NCI-H187 (cell line): ENCODE data around the gene NOP16.
A peak's percentile ranks its signal among the peaks of the same experiment; 100 is the strongest.

Experiments
- DNase-seq, 2 experiments: peaks; one replicate each; lab custom pipeline; 2025; lab: John Stamatoyannopoulos, UW

Gene NOP16

DNA sequence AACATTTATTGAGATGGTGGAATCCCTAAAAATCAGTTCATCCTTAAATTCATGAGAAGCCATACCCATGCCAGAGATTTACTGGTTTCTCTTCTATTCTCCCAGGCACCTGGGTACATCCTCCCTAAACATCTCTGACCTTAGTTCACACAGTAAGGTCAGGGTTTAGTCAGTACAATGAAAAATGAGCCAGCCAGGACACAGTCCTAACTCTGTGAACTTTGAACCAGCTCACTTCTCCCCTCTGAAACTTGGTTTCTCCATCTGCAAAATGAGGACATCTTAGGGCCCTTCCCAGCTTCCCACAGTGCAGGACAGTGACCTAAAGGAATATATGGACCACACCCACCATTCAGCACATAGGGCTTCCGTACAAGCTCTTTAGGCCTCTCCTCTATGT, 1.9 kb downstream of the NOP16 start:
- no peak for DNase-seq

DNA sequence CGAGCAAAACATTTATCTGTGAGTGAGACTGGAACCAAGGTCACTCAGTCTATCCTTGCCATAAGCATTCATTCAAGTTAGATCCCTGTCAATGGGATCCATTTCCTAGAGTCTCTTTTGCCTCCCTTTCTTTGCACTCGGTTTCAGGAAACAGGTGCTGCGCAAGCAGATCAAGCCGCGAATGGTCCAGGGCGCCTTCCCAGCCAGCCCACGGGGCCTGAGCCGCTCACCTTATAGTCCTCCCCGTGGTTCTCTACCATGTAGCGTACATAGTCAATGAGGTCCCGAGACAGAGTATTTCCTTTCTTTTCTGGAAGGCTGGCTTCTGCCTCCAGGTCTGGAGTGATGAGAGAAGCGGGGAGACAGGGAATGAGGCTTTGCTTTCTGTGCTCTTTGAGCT, 3.4 kb downstream of the NOP16 start:
- no peak for DNase-seq

DNA sequence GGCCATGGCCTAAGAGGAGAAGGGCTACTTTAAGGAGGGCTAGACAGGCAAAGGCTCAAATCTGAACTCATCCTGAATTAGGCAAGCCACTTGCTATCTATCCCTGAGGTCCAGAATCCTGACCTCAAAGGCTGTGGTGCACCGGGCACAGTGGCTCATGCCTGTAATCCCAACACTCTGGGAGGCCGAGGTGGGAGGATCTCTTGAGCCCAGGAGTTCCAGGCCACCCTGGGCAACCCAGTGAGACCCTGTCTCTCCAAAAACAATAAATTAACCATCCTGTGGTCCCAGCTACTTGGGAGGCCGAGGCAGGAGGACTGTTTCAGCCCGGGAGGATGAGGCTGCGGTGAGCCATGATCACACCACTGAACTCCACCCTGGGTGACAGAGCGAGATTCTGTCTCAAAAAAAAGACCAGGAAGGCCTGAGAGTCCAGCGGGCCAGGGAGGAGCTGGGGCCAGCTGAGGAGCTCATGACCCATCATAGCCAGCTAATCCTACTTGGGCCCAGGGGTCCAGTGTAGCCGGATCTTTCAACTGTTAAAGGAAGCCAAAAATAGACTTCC, 4.0 kb downstream of the NOP16 start:
- DNase-seq: no peak

DNA sequence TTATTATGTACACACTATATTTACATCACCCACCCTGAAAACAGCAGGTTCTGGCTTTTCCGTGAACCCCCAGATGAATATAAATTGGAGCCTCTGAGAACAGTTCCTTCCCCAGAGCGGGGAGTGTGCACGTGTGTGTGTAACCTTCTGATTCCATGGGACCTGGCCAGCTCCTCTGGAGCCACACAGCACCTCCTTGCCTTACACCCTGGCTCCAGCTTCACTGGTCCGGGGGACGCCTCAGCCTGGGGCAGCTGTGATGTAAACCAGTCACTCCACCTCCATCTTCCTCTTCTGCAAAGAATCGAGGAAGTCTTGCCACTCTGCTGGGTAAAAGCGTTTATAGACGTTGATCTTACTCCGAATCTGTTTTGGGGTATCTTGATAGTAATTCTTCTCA, 4.4 kb downstream of the NOP16 start:
- no peak for DNase-seq

DNA sequence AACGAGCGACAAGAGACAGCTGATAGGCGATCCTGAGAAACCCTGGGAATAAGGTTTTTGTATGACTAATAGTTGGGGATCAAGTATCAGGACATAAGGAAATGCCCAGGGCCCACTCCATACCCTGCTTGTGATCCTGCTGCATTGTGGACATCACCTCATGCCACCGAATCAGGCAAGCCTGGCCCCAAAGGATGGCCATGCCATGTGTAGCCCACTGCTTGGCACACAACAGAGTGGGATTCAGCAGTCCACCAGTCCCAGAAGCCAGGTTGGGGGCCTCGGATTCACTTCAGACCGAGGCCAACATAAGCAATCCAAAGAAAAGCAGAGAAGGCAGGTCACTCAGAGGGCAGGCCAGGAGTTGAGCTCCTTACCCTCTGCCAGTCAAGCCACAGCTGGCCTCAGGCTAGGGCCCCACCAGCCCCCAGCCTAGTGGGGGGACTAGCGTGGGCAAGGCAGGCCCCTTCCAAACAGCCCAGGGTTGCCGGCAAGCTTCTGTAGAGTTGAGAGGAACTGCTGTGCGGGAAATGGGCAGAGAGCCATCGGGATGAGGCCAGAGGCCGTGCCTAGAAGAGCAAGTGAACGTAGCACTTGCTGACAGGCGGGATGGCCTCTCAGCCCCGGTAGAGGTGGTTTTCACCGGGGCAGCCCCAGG, 5.0 kb downstream of the NOP16 start:
- no peak for DNase-seq

DNA sequence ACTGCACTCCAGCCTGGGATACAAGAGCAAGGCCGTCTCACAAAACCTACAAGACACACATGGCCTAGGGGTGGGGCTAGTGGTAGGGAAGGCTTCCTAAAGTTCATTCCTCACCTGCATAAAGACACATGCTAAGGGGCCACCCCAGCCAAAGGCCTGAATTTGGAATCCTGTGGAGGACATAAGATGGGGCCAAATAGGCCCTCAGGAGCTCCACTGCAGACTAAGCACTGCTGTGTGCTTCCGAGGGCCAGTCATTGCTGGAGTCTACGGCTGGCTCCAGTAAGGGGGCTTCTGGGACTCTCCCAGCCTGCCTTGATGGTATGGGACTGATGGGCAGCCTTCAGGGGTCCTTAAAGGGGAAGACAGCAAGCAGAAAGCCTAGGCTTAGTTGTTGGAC, 5.7 kb downstream of the NOP16 start:
- DNase-seq: no peak

DNA sequence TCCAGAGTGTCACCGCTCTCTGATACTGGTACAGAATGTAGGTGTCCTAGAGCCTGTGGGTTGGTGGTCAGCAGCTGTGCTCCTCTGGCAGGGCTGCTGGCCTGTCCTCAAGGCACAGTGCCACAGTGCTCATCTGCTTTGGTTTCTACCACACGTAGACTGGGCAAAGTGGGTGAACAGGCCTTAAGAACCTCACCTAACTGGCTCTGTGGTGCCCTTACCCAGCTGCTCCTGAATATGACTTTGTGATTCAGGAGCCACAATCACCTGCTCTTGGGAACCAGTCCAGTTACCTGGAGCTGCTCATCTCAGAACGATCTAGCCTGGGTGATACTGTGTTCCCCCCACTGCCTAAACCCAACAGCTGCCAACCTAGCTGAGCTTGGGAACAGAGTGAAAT, 6.4 kb downstream of the NOP16 start:
- no peak for DNase-seq

DNA sequence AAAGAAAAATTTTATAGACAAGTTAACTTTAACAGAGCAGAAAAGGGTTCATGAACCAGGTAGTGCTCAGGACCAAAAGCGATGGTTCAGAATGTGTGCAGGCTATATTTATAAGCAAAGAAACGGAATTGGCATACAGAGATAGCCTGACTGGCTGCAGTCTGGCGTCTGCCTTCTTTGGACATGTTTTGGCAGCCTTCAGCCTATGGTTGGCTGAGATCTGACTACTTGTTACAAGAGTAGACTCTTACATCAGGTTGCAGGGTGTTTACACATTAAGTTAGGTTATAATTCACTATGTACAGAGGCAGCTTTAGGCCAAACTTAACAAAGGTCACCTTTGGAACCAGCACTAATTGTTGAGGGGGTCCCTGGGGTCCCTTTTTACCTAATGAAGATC, 7.0 kb downstream of the NOP16 start:
- no peak for DNase-seq

DNA sequence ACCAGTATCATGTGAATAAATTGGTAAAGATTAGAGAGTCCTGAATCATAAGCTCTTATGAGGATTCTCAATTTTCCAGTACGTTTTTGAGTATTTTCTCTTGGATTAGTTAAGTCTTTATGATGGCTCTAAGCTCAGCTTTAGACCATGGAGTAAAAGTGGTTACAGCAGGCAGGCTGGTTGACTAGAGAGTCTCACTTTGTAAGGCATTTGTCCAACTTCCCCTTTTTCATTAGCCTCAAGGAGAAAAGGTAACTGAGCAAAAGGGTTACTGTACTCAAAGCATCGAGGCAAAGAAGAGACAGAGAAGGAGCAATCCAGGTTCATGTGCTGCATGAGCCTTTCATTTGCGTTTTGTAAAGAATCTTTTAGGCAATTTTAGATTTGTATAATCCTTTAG, 8.5 kb downstream of the NOP16 start:
- no peak for DNase-seq

DNA sequence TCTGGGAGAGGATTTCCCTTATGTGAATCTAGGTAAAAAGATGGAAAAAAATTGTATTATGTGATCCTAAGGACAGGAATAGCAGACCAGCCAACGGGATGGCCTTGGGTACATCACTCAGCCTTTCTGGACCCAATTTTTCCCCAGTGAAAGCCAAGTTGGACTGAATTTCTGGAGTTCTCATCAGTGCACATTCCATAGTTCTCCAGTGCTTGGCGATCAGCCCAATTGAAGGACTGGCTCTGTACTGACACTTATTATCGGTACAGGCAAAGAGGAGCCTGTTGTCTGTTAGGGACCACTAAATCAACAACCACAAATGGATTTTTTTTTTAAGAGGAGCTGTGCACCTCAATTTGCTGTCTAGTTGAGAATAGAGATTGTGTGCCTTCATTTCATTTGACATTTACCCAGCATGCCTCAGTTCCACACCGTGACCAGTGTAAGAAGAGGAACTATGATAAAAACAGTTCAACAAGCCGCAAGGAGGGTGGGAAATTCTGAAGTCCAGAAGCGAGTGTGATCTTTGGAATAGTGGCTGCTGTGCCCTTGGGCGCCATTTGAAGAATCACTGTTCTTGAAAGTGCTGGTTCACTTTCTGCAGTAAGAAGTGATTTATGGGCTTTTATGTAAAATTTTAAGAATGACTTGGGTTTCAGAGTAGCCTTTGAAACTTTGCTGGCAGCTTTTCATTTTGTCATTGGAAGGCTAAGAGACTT, 15.1 kb downstream of the NOP16 start:
- DNase-seq: no peak

DNA sequence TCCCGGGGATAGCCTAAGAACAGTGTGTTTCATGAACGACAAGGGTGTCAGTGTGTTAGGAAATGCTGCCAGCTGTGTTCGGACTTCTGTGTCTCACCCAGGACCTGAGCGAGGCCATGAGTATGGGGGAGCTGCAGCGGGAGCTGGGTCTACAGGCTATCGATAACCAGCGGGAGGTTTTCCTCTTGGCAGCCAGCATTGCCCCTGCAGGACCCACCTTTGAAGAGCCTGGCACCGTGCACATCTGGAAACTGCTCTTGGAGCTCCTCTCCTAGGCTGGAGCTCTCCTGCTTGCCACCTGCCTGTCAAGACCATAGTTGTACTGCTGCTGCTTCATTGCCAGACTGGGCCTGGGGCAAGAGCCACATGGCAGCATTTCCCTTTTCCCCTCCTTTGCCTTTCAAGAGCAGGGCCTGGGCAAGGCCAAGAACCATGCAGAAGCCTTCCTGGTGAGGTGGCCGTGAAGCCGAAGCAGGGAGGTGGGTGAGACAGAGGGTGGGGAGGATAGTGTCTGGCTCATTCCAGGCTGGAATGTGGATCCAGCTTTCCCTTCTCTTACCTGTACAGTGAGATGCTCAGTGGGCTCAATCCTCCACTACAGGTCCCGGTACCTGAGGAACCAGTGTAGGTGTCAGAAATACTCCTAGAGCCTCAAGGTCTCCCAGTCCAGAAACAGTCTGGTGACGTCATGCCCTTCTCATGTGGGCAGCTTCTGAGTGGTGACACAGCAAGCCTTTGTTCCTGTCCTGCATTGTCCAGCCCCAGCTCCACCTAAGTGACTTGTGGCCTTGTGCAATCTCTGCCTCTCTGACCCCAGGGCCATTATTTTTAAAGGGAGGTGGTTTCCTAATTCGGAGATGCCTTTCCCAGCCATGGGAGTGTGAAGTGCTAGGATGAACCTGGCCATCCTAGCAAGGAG, 16.5 kb downstream of the NOP16 start:
- no peak for DNase-seq

DNA sequence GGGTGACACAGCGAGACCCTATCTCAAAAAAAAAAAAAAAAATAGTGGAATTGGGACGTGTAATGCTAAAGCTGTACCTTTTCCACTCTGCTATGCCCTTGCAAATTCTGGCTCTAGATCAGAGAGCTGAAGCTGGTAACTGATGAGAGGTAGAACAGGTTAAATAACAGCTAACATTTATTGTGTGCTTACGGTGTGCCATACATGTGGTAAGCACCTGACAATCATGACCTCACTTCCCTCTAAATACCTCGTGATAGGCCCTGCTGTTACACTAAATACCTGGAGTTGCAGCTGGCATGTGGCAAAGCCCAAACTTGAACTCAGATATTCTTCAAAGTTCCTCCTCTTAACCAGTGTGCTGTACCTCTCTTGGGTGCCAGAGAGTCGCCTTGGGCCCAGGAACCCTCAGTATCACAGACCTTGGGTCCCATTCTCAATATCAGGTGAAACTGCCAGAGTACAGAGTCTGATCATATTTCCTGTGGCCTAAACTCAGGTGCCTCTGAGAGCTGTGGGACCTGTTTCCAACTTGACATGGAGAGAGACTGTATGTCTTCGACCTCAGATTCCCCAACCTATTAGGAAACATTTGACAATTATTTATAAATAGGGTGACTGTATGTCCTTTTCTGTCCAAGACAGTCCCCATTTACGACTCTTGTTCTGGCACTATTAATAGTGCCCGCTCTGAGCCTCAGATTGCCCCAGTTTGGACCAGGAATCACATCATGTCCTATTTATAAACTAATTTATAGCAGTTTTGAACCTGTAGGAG, 18.3 kb downstream of the NOP16 start:
- no peak for DNase-seq

DNA sequence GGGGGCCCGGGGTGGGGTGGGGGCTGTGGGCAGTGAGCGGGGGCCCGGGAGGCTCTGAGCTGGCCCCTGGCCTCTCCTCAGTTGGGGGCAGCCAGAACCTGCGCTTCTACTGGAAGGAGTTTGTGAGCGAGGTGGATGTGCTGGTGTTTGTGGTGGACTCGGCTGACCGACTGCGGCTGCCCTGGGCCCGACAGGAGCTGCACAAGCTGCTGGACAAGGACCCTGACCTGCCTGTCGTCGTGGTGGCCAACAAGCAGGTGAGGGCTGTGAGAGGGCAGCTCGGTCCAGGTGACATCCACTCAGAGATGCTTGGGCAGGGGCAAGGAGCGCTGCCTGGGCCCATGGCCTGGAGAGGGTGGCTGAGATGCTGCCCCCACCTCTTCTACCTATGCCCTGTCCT, 19.7 kb downstream of the NOP16 start:
- no peak for DNase-seq

DNA sequence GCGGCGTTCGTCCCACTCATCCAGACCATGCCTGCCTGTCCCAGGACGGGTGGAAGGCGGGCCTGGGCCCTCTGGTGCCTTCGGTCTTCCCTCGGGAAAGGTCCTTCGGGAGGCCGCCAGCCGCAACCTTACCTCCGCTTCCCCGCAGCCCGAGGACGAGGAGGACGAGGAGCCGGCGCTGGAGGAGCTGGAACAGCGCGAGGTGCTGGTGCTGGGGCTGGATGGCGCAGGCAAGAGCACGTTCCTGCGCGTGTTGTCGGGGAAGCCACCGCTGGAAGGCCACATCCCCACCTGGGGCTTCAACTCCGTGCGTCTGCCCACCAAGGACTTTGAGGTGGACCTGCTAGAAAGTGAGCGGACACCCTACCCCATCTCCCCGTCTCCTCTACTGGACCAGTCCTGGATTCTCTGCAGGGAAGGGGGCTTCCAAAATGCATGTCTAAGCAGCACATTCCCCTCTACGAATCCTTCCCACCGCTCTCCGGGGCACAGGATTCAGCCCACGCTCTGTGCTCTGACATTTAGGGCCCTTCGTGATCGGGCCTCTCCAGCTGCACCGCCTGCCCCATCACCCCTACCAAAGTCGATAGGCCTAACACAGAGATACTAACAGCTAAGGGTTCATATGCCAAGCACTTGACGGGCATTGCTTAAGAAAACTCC, 22.0 kb downstream of the NOP16 start:
- DNase-seq: no peak

DNA sequence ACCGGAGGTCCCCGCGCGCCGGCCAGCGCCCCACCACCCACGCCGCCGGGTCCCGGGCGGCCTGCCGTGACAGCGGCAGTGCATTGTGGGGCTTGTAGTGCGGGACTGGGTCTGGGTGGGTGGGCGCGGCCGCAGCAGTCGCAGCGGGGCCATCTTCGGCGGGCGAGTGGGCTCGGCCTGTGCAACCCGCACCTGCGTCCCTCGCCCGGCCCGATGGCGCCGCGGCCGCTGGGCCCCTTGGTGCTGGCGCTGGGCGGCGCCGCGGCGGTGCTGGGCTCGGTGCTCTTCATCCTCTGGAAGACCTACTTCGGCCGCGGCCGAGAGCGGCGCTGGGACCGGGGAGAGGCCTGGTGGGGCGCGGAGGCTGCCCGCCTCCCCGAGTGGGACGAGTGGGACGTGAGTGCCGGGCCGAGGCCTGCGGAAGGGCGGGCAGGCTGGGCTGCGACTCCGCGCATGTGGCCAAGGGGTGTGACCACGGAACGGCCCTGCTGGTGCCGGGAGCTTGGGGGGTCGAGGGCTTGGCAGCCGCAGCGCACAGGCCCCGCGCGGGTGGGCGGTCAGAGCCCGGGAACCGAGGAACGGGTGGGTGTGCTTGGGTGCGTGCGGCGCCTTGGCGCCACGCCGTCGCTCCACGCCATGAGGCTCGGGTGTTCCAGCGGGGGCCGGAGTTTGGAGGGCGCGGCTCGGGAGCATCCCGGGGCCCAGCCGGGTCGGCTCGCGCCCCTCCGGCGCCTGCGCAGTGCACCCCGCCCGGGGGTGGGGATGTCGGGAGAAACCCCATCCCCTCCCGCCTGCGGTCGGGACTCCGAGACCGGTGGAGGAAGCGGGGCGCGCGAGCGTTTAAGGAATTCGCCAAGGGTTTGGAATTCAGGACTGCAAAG, 22.8 kb downstream of the NOP16 start, which contains the start of gene ARL10:
TSS of gene ARL10 (plus strand) at position 137 of the 881 bp plus-strand sequence. CDS start at position 214, 77 bp downstream.
- DNase-seq: no peak

DNA sequence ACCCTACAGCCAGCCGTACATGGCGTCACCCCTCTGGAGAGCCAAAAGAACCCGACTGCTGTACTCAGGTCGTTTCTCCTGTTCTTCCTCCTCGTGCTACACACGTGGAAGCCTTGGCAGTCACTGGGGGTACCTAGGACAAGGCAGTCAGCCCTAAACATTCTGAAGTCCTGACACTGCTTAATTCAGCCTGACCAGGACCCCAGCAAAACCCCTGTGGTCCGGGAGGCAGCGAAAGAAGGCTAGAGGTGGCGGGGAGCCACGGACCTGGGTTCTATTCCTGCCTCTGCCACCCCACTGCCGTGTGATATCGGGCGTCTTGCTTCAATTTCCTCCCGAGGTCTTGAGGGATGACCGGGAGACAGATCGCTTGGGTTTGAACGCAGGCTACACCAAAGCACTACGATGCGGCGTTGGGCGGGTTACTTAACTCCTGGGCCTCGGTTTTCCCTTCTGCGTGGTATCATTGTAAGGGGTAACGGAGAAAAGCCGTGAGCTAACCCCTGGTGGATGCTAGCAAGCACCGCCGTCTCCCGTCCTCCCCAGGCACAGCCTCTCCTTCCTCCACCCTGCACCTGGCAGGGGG, 23.5 kb downstream of the NOP16 start:
- no peak for DNase-seq

DNA sequence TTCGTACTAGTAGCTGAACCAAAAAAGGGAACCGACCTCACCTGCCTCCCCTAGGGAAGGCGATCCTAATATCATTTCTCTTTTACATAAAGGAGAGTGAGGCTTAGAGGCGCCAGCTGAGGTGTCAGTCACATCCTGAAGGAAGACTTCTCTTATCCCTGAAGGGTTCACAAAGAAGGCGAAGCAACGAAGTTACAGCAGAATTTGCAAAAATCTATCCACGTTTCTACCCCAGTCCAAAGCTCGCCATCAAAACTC, 26.2 kb downstream of the NOP16 start:
- no peak for DNase-seq

DNA sequence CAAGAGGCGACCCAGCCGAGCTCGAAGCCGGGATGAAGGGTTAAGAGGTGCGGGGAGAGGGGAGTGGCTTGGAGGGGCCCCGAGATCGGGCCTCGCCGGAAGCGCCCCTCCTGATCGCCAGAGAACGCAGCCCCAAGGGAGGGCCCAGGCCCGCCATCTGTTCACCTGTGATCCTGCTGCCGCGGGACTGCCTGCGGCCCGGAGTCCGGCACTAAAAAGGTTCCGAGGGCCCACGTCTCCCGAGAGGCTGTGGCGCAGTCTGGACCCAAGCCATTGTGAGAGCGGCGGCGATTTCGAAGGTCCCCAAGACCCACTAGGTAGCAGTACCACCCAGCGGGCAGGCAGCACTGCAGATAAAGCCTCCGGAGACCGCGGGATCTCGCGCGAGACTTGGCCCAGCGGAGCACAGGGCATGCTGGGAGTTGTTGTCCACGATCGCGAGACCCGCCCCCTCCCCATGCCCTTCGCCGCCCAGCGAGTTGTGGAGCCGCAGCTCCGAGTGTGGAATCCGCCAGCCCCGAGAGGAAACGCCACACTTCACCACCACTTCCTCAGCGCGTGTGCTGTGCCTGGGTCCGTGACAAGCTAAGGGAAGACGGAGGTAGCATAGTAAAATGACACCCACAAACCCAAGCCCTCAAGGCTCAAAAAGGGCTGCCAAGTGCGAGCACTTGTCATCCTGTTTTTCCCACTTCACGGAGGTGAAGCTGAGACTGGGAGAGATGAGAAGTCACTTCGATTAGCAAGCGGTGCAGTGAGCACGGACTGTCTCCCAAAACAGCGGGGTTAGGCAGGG, 26.8 kb downstream of the NOP16 start, which contains the start of gene KIAA1191:
TSS of gene KIAA1191 (minus strand) at position 328 of the 796 bp plus-strand sequence. CDS start 2,256 bp downstream, outside the sequence.
- DNase-seq: peak; percentile 62 to 64

DNA sequence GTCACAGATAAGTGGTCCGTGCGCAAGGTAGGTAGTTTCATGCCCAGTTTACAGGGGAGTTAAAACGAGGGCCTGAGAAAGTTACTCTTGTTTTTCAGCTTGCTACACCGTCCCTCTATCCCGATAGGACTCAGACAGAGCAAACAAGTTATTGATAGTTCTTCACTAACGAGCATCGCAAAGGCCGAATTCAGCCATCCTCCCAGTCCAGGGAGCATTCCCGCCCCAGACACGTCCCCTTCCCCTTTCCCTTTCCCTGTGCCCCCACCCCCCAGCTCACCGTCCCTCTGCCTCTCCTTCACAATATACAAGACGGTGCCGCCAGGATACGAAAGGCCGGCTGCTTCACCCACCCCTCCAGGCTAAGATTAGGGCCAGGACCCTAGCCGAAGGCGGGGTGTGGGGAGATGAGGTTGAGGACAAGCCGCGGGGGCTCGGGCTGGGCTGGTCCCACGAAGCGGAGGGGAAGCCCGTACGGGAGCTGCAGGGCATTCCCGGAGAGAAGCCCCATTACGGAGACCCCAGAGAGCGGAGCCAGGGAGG, 27.4 kb downstream of the NOP16 start:
- DNase-seq: no peak
